ENCODE results near the gene RAMAC.
"Not testable (repeated sequence)": the region's sequence is repeated elsewhere in the genome, so short reads cannot be mapped to it uniquely, and the experiment has no call there.

Gene RAMAC

GRCh38 chr15:82985688-82986441 lies at the start of gene RAMAC:
TSS of gene RAMAC (plus strand) at chr15:82986210. CDS start at chr15:82989019, 2,809 bp downstream.
- peak; percentile 95 for DNase-seq

- DNase-seq, result no peak
Observed at GRCh38 chr15:82936966-82937711, 48.9 kb upstream of the RAMAC start.

GRCh38 chr15:82937712-82938058 lies 48.3 kb upstream of the RAMAC start:
- DNase-seq, result no peak

GRCh38 chr15:82939678-82940077 lies 46.3 kb upstream of the RAMAC start:
- DNase-seq, result not testable (repeated sequence)

GRCh38 chr15:82942691-82943090 lies 43.3 kb upstream of the RAMAC start:
- no peak for DNase-seq

GRCh38 chr15:82943176-82943575 lies 42.8 kb upstream of the RAMAC start:
- no peak for DNase-seq

GRCh38 chr15:82944056-82944455 lies 42.0 kb upstream of the RAMAC start:
- DNase-seq, result no peak

GRCh38 chr15:82944821-82945220 lies 41.2 kb upstream of the RAMAC start:
- no peak for DNase-seq

GRCh38 chr15:82945326-82945725 lies 40.7 kb upstream of the RAMAC start:
- DNase-seq, result no peak

- no peak for DNase-seq
Observed at GRCh38 chr15:82946155-82946701, 39.8 kb upstream of the RAMAC start.

- DNase-seq, result no peak
Observed at GRCh38 chr15:82950295-82950694, 35.7 kb upstream of the RAMAC start.

- no peak for DNase-seq
Observed at GRCh38 chr15:82950746-82951370, 35.2 kb upstream of the RAMAC start.

- no peak for DNase-seq
Observed at GRCh38 chr15:82951472-82952157, 34.4 kb upstream of the RAMAC start.

- DNase-seq, result no peak
Observed at GRCh38 chr15:82952158-82953081, 33.6 kb upstream of the RAMAC start, which contains the start of gene HOMER2. TSS of gene HOMER2 (minus strand) at chr15:82952720. CDS start at chr15:82952535, 185 bp downstream.

- no peak for DNase-seq
Observed at GRCh38 chr15:82958638-82959037, 27.4 kb upstream of the RAMAC start.

- DNase-seq, result no peak
Observed at GRCh38 chr15:82959423-82959822, 26.6 kb upstream of the RAMAC start.

- no peak for DNase-seq
Observed at GRCh38 chr15:82960766-82961165, 25.2 kb upstream of the RAMAC start.

GRCh38 chr15:82963471-82964341 lies 22.3 kb upstream of the RAMAC start:
- no peak for DNase-seq

GRCh38 chr15:82964890-82965289 lies 21.1 kb upstream of the RAMAC start:
- no peak for DNase-seq

GRCh38 chr15:82966671-82967071 lies 19.3 kb upstream of the RAMAC start:
- DNase-seq, result no peak

GRCh38 chr15:82968066-82968465 lies 17.9 kb upstream of the RAMAC start:
- DNase-seq, result no peak
